HG03378 (cell line): ENCODE results near the gene STK35.
"Not testable (repeated sequence)": the region's sequence is repeated elsewhere in the genome, so short reads cannot be mapped to it uniquely, and the experiment has no call there.

ENCODE experiments used
- ATAC-seq: cut with Tn5 transposase; IDR thresholded peaks from one replicate; pipeline ENCODE4 v1.9.1; 2021; ENCODE audit warnings: mild to moderate bottlenecking, moderate library complexity; ENCODE audit not compliant: unreplicated experiment

Gene STK35

DNA sequence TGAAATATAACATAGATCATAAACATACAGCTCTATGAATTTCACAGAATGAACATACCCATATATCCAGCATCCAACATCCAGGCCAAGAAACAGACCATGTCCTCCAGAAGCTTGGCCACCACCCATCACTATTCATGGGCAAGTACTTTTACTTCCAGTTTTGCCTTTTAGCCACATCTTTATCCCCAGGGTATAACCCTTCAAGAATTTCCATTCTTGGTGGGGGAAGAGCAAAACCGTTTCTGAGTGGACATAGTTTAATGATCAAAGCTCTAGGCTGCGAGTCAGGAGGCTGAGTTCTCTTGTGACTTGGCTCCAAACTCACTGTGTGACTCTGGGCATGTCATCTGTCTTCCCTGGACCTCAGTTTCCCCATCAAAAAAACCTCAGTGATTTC lies 78.3 kb downstream of the STK35 start:
- ATAC-seq = no peak

DNA sequence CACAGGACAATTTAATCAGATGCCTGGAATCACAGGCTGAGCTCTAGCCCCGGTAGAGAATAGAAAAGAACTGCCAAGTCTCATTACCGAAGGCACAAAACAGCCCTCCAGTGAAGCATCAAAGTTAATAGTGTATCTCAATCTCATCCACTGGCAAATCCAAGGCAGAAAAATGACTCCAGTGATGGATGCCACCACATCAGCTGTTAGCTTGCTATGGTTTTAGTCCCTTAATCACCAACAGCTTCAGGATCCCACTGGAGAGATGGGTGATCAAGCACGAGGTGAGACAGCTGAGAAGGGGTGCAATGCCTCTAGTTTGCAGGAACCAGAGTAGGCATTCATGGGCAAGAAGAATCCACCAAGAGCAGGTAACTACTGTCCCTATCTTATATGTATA lies 81.8 kb downstream of the STK35 start:
- no peak for ATAC-seq

DNA sequence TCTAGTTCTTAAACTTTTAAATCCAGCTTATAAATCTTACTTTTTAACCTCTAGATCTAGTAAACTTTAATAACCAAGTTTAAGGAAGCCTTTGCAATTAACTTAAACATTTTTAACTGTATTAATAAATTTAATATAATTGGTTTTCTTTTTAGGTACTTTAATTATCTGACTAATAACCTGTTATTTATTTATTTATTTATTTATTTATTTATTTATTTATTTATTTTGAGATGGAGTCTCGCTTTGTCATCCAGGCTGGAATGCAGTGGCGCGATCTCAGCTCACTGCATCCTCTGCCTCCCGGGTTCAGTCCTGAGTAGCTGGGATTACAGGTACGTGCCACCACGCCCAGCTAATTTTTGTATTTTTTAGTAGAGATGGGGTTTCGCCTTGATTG lies 83.3 kb downstream of the STK35 start:
- ATAC-seq = not testable (repeated sequence)

DNA sequence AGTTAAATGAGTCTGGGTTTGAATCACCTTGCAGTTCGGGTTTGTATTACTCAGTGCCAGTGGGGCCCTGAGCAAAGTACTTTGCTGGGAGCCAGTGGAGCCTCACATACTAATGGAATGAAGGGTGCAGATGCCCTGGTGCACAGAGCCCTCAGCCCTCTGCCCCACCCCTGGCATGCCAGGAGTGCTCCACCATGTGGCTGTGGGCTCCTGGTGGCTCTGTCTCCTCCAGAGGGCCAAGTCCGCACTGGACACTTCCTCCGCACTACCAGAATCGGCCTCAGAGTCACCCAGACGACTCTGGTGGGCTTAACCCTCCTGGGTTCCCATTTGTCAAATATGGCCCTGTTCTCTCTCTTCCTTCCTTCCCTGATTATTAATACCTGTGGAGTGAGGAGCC lies 94.0 kb downstream of the STK35 start:
- ATAC-seq = no peak

DNA sequence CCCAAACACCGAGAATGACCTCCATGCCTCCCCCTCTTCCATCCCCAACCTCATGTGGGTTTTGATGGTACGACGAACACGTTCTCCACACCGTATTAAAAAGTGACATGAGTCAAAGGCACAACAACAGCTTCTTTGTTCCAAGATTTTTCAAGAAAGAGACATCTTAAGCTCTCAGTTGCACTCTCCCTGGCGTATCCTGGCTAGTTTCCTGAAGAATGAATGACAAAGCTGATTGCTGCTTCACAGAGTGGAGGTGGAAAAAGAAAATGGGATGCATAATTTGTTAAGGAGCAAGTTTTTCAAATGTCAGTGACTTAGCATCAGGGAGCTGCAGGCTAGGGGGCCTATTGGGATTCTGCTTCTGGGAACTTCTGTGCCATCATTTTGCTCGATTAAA lies 95.5 kb downstream of the STK35 start:
- ATAC-seq = no peak
